Sigmoid colon (tissue), 4 donors: ENCODE measurements around the gene SPRR2E.

Experiments used
- POLR2AphosphoS5 ChIP-seq, 4 donors: sonication (generic); formaldehyde crosslinking; IDR thresholded peaks; one replicate each; pipeline ENCODE4 v1.6.1; 2017; ENCODE audit warnings: antibody characterized with exemption in 4 of 4
- TF ChIP-seq, protein P1 (sequence below), 4 experiments: fragments of 450-650 bp in 3 of 4; fragments of 200-600 bp in 1 of 4; IDR thresholded peaks; one replicate each; pipeline ENCODE4 v1.5.1; 2016 to 2019; ENCODE audit warnings: antibody characterized with exemption in 4 of 4, mild to moderate bottlenecking in 3 of 4, moderate library complexity in 2 of 4

- TF ChIP-seq, protein P1, sequence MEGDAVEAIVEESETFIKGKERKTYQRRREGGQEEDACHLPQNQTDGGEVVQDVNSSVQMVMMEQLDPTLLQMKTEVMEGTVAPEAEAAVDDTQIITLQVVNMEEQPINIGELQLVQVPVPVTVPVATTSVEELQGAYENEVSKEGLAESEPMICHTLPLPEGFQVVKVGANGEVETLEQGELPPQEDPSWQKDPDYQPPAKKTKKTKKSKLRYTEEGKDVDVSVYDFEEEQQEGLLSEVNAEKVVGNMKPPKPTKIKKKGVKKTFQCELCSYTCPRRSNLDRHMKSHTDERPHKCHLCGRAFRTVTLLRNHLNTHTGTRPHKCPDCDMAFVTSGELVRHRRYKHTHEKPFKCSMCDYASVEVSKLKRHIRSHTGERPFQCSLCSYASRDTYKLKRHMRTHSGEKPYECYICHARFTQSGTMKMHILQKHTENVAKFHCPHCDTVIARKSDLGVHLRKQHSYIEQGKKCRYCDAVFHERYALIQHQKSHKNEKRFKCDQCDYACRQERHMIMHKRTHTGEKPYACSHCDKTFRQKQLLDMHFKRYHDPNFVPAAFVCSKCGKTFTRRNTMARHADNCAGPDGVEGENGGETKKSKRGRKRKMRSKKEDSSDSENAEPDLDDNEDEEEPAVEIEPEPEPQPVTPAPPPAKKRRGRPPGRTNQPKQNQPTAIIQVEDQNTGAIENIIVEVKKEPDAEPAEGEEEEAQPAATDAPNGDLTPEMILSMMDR (IDR thresholded peaks at IDR 0.05): no peak
- no peak for TF ChIP-seq POLR2AphosphoS5 (IDR thresholded peaks at IDR 0.05)
Measured at GRCh38 chr1:153113416-153113815, 19.1 kb upstream of the SPRR2E start, which contains the start of gene SPRR2F.
